Iris pigment epithelial cell (primary cell): ENCODE measurements around the gene RTKN.
A peak's percentile ranks its signal among the peaks of the same experiment; 100 is the strongest.
"Not testable (repeated sequence)": the region's sequence is repeated elsewhere in the genome, so short reads cannot be mapped to it uniquely, and the experiment has no call there.

Source experiments
- DNase-seq: peaks from one replicate; pipeline ENCODE4 v3.0.0-alpha.2; 2011; ENCODE audit warnings: low read depth

Gene RTKN

GRCh38 chr2:74441690-74442482 lies at the start of gene RTKN:
Gene RTKN (minus strand): TSS chr2:74441937. CDS start chr2:74441816, 121 bp downstream.
- DNase-seq, result no peak

- no peak for DNase-seq
Measured at GRCh38 chr2:74489906-74490305, 48.2 kb upstream of the RTKN start.

GRCh38 chr2:74488643-74489481 lies 47.1 kb upstream of the RTKN start:
- no peak for DNase-seq

- DNase-seq, result no peak
Measured at GRCh38 chr2:74486141-74486540, 44.4 kb upstream of the RTKN start.

GRCh38 chr2:74483675-74484164 lies 42.0 kb upstream of the RTKN start:
- not testable (repeated sequence) for DNase-seq

GRCh38 chr2:74482801-74483674 lies 41.3 kb upstream of the RTKN start, which contains the start of the genes CCDC142 and TTC31:
Gene CCDC142 (minus strand): TSS chr2:74482998. CDS start chr2:74482837, 161 bp downstream.
Gene TTC31 (plus strand): TSS chr2:74483081. CDS start chr2:74483096, 15 bp downstream.
- peak; percentile 96 for DNase-seq

- no peak for DNase-seq
Measured at GRCh38 chr2:74481961-74482800, 40.4 kb upstream of the RTKN start.

- DNase-seq, result no peak
Measured at GRCh38 chr2:74481431-74481830, 39.7 kb upstream of the RTKN start.

- no peak for DNase-seq
Measured at GRCh38 chr2:74474899-74475298, 33.2 kb upstream of the RTKN start.

- DNase-seq, result no peak
Measured at GRCh38 chr2:74474481-74474880, 32.7 kb upstream of the RTKN start.

GRCh38 chr2:74472945-74473258 lies 31.2 kb upstream of the RTKN start:
- DNase-seq, result no peak

GRCh38 chr2:74472086-74472944 lies 30.6 kb upstream of the RTKN start, which contains the start of gene MRPL53:
Gene MRPL53 (minus strand): TSS chr2:74472680. CDS start chr2:74472660, 20 bp downstream.
- DNase-seq, result peak; percentile 95

GRCh38 chr2:74471332-74472065 lies 29.8 kb upstream of the RTKN start:
- no peak for DNase-seq

GRCh38 chr2:74470742-74471141 lies 29.0 kb upstream of the RTKN start:
- not testable (repeated sequence) for DNase-seq

GRCh38 chr2:74464406-74464805 lies 22.7 kb upstream of the RTKN start:
- DNase-seq, result no peak

GRCh38 chr2:74462786-74463105 lies 21.0 kb upstream of the RTKN start:
- DNase-seq, result no peak

GRCh38 chr2:74462054-74462785 lies 20.5 kb upstream of the RTKN start:
- no peak for DNase-seq

GRCh38 chr2:74461187-74462053 lies 19.7 kb upstream of the RTKN start:
- DNase-seq, result no peak
